GM12878 (cell line): Measurements from ENCODE around the gene SECTM1. TPM values are rescaled to one million over a fixed set of nuclear protein-coding genes. Genes with fewer than 3 reads are reported as not detected.

Experiments
- BCL11A ChIP-seq: IDR thresholded peaks from 2 replicates; pipeline ENCODE4 v1.6.1; 2011; ENCODE audit warnings: low read depth, low read length
- CEBPB ChIP-seq, 2 experiments: fragments of 150-350 bp in 1 of 2; IDR thresholded peaks; 2 replicates each; pipeline ENCODE4 v1.6.1; 2012 to 2014; ENCODE audit warnings: low read depth in 2 of 2, low read length in 2 of 2, borderline replicate concordance in 1 of 2, inconsistent platforms in 1 of 2
- CEBPZ ChIP-seq: fragments of 150-350 bp; IDR thresholded peaks from 2 replicates; pipeline ENCODE4 v1.6.1; 2016; ENCODE audit warnings: low read depth, low read length
- E4F1 ChIP-seq: fragments of 450-650 bp; IDR thresholded peaks from 2 replicates; pipeline ENCODE4 v1.6.1; 2018; ENCODE audit warnings: borderline replicate concordance, mild to moderate bottlenecking; ENCODE audit not compliant: partially characterized antibody
- GATAD2B ChIP-seq: fragments of 450-650 bp; conservative IDR thresholded peaks from 2 replicates; pipeline ENCODE4 v1.6.1; 2017; ENCODE audit warnings: low read depth, mild to moderate bottlenecking, moderate library complexity
- IRF4 ChIP-seq: IDR thresholded peaks from 2 replicates; pipeline ENCODE4 v1.6.1; 2011; ENCODE audit warnings: low read depth, low read length
- PML ChIP-seq: IDR thresholded peaks from 2 replicates; pipeline ENCODE4 v1.6.1; 2012; ENCODE audit warnings: low read length, inconsistent platforms
- SMAD1 ChIP-seq: fragments of 450-650 bp; IDR thresholded peaks from 2 replicates; pipeline ENCODE4 v1.6.1; 2018; ENCODE audit warnings: mild to moderate bottlenecking, low read depth; ENCODE audit not compliant: partially characterized antibody
- ZBTB4 ChIP-seq: fragments of 450-650 bp; formaldehyde crosslinking; IDR thresholded peaks from 2 replicates; pipeline ENCODE4 v1.4.0; 2022; ENCODE audit warnings: mild to moderate bottlenecking, moderate library complexity
- ZNF384 ChIP-seq: IDR thresholded peaks from 2 replicates; pipeline ENCODE4 v1.6.1; 2012; ENCODE audit warnings: low read depth, mild to moderate bottlenecking, low read length, improper control_type of control experiment, borderline replicate concordance
- ZSCAN29 ChIP-seq: fragments of 450-650 bp; IDR thresholded peaks from 2 replicates; pipeline ENCODE4 v1.6.1; 2017; ENCODE audit warnings: mild to moderate bottlenecking, moderate library complexity
- polyA plus RNA-seq, 11 experiments: library from polyadenylated mRNA; depleted of rRNA in 4 of 11; unstranded in 6 of 11; stranded (reverse) in 5 of 11; fragments of >200 nt; fragmentation: Nextera tagmentation in 4 of 11; fragmentation: Illumina TruSeq in 1 of 11; extraction: Ambion mirVana in 4 of 11; extraction: Trizol in 1 of 11; gene quantifications; 1 replicate in 1 of 11; 2 replicates in 10 of 11; pipeline versions ENCODE4 v1.2.1 to v1.2.3, GENCODE V29; 2011 to 2016; ENCODE audit warnings: inconsistent platforms in 2 of 11, missing spikeins in 2 of 11, low read depth in 1 of 11
- total RNA-seq, 4 experiments: library from RNA; depleted of rRNA in 3 of 4; stranded (reverse); fragments of >200 nt in 3 of 4; fragmentation: Illumina TruSeq in 1 of 4; extraction: Trizol in 1 of 4; gene quantifications; 2 replicates each; pipeline versions ENCODE4 v1.2.1 to v1.2.3, GENCODE V29; 2013 to 2021
- TF ChIP-seq, protein P1 (sequence below): fragments of 450-650 bp; IDR thresholded peaks from 2 replicates; pipeline ENCODE4 v1.6.1; 2017; ENCODE audit warnings: mild to moderate bottlenecking, moderate library complexity
- TF ChIP-seq, protein P2 (sequence below): IDR thresholded peaks from 2 replicates; pipeline ENCODE4 v1.6.1; 2012; ENCODE audit warnings: low read depth, low read length, improper control_type of control experiment

Gene SECTM1
- total and polyA plus RNA-seq, 10 of the 15 experiments (the other 5 are each of a cell fraction or from before 2014, with no cell fraction given), result 0.10 to 0.13 (median 0.12) TPM; not detected in 7

- TF ChIP-seq IRF4 (no peak), GATAD2B (peak; percentile 84), ZSCAN29 (no peak), SMAD1 (no peak), BCL11A (0 out of 2 replicates have a peak, but pooled peaks have one; percentile 12), ZNF384 (no peak), PML (peak; percentile 88; the same call in 1 of the 2 replicates), CEBPZ (no peak), CEBPB (IDR thresholded peaks at IDR 0.05; ENCODE audit: borderline replicate concordance in 1 of 2, low read depth in 2 of 2, low read length in 2 of 2) (no peak), E4F1 (no peak), ZBTB4 (no peak)
- TF ChIP-seq, protein P1, sequence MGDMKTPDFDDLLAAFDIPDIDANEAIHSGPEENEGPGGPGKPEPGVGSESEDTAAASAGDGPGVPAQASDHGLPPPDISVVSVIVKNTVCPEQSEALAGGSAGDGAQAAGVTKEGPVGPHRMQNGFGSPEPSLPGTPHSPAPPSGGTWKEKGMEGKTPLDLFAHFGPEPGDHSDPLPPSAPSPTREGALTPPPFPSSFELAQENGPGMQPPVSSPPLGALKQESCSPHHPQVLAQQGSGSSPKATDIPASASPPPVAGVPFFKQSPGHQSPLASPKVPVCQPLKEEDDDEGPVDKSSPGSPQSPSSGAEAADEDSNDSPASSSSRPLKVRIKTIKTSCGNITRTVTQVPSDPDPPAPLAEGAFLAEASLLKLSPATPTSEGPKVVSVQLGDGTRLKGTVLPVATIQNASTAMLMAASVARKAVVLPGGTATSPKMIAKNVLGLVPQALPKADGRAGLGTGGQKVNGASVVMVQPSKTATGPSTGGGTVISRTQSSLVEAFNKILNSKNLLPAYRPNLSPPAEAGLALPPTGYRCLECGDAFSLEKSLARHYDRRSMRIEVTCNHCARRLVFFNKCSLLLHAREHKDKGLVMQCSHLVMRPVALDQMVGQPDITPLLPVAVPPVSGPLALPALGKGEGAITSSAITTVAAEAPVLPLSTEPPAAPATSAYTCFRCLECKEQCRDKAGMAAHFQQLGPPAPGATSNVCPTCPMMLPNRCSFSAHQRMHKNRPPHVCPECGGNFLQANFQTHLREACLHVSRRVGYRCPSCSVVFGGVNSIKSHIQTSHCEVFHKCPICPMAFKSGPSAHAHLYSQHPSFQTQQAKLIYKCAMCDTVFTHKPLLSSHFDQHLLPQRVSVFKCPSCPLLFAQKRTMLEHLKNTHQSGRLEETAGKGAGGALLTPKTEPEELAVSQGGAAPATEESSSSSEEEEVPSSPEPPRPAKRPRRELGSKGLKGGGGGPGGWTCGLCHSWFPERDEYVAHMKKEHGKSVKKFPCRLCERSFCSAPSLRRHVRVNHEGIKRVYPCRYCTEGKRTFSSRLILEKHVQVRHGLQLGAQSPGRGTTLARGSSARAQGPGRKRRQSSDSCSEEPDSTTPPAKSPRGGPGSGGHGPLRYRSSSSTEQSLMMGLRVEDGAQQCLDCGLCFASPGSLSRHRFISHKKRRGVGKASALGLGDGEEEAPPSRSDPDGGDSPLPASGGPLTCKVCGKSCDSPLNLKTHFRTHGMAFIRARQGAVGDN, result peak; percentile 68
- TF ChIP-seq, protein P2, sequence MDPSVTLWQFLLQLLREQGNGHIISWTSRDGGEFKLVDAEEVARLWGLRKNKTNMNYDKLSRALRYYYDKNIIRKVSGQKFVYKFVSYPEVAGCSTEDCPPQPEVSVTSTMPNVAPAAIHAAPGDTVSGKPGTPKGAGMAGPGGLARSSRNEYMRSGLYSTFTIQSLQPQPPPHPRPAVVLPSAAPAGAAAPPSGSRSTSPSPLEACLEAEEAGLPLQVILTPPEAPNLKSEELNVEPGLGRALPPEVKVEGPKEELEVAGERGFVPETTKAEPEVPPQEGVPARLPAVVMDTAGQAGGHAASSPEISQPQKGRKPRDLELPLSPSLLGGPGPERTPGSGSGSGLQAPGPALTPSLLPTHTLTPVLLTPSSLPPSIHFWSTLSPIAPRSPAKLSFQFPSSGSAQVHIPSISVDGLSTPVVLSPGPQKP, result peak; percentile 19; the same call in 1 of the 2 replicates
Measured at GRCh38 chr17:82292251-82293154, 41.1 kb downstream of the SECTM1 start (continued).
